HEK293T (cell line): ENCODE data around the gene NUP58.

Experiments
- CTCF ChIA-PET: fragments of 350-600 bp; formaldehyde crosslinking; extraction: SDS; loops from one replicate; lab custom pipeline; 2021; ENCODE audit warnings: antibody characterized with exemption, inconsistent platforms; lab: Yijun Ruan, JAX
- POLR2A ChIA-PET: fragments of 350-600 bp; formaldehyde crosslinking; extraction: SDS; loops from one replicate; lab custom pipeline; 2020; ENCODE audit warnings: antibody characterized with exemption, inconsistent platforms; lab: Yijun Ruan, JAX
- DNase-seq: peaks from one replicate; pipeline ENCODE4 v3.0.0; 2012; ENCODE audit warnings: mixed read lengths; ENCODE audit errors: extremely low spot score
- ARNT ChIP-seq: fragments of 450-650 bp; IDR thresholded peaks from 2 replicates; pipeline ENCODE4 v1.6.1; 2017; ENCODE audit warnings: mild to moderate bottlenecking
- BHLHE40 ChIP-seq: fragments of 450-650 bp; IDR thresholded peaks from 2 replicates; pipeline ENCODE4 v1.6.1; 2016; ENCODE audit warnings: mild to moderate bottlenecking, moderate library complexity, borderline replicate concordance
- CTBP1 ChIP-seq: fragments of 450-650 bp; IDR thresholded peaks from 2 replicates; pipeline ENCODE4 v1.6.1; 2016; ENCODE audit warnings: borderline replicate concordance
- ELF4 ChIP-seq: fragments of 450-650 bp; IDR thresholded peaks from 2 replicates; pipeline ENCODE4 v1.6.1; 2017; ENCODE audit warnings: antibody characterized with exemption
- FOXA1 ChIP-seq: fragments of 450-650 bp; IDR thresholded peaks from 2 replicates; pipeline ENCODE4 v1.6.1; 2016; ENCODE audit warnings: mild to moderate bottlenecking
- FOXK2 ChIP-seq: fragments of 450-650 bp; IDR thresholded peaks from 2 replicates; pipeline ENCODE4 v1.6.1; 2016; ENCODE audit warnings: mild to moderate bottlenecking
- FOXM1 ChIP-seq: fragments of 450-650 bp; IDR thresholded peaks from 2 replicates; pipeline ENCODE4 v1.6.1; 2017; ENCODE audit warnings: mild to moderate bottlenecking, borderline replicate concordance
- HDGF ChIP-seq: fragments of 450-650 bp; IDR thresholded peaks from 2 replicates; pipeline ENCODE4 v1.6.1; 2017; ENCODE audit warnings: antibody characterized with exemption, borderline replicate concordance
- L3MBTL2 ChIP-seq: fragments of 450-650 bp; conservative IDR thresholded peaks from 2 replicates; pipeline ENCODE4 v1.6.1; 2016; ENCODE audit warnings: mild to moderate bottlenecking
- LEF1 ChIP-seq: fragments of 450-650 bp; IDR thresholded peaks from 2 replicates; pipeline ENCODE4 v1.6.1; 2017; ENCODE audit warnings: mild to moderate bottlenecking, borderline replicate concordance
- NFRKB ChIP-seq: fragments of 450-650 bp; IDR thresholded peaks from 2 replicates; pipeline ENCODE4 v1.6.1; 2016; ENCODE audit warnings: mild to moderate bottlenecking, moderate library complexity
- SP1 ChIP-seq: fragments of 450-650 bp; IDR thresholded peaks from 2 replicates; pipeline ENCODE4 v1.6.1; 2017
- SUZ12 ChIP-seq: fragments of 450-650 bp; IDR thresholded peaks from 2 replicates; pipeline ENCODE4 v1.6.1; 2016; ENCODE audit warnings: mild to moderate bottlenecking
- TARDBP ChIP-seq: fragments of 450-650 bp; IDR thresholded peaks from 2 replicates; pipeline ENCODE4 v1.6.1; 2016
- ZNF384 ChIP-seq: fragments of 450-650 bp; IDR thresholded peaks from 2 replicates; pipeline ENCODE4 v1.6.1; 2016
- TF ChIP-seq, protein P1 (sequence below): fragments of 450-650 bp; IDR thresholded peaks from 2 replicates; pipeline ENCODE4 v1.6.1; 2016

Gene NUP58

DNA sequence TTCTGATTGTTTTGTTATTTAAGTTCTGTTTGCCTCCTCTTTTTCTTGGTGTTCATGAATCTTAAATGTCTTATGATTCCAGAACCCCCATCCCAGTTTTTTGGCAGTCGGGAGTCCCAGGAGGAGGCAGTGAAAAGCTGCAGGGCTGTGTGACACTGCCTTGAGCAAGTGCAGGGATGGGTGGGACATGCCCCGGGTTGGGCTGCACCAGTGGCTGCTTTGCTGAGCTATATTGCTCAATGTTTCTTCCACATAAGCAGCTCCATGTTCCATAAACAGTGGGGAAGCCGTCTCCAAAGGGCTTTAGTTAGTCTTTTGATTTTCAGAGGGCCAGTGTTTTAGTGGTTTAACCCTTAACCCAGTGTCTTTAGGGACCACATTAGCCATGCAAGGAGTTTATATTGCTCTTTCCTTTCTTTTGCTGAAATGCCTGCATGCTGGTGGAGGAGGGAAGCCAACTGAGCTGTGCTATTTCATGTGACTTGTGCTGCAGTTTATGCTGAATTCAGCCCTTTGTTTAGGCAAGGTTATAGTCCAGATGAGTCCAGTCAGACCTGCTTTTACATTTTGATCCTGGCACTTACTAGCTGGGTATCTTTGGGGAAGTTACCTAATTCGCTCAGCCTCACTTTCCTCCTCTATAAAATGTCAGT is 83.5 kb downstream of the NUP58 start:
- CTCF ChIA-PET, result no interaction called here
- DNase-seq, result no peak
- POLR2A ChIA-PET, result no interaction called here
- TF ChIP-seq, protein P1, sequence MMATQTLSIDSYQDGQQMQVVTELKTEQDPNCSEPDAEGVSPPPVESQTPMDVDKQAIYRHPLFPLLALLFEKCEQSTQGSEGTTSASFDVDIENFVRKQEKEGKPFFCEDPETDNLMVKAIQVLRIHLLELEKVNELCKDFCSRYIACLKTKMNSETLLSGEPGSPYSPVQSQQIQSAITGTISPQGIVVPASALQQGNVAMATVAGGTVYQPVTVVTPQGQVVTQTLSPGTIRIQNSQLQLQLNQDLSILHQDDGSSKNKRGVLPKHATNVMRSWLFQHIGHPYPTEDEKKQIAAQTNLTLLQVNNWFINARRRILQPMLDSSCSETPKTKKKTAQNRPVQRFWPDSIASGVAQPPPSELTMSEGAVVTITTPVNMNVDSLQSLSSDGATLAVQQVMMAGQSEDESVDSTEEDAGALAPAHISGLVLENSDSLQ, result no peak
- TF ChIP-seq L3MBTL2 (no peak), SP1 (no peak), FOXA1 (no peak), ARNT (no peak), ZNF384 (no peak), FOXM1 (no peak), CTBP1 (no peak), FOXK2 (no peak), ELF4 (no peak), BHLHE40 (no peak), NFRKB (no peak), SUZ12 (no peak), HDGF (no peak), TARDBP (no peak), LEF1 (no peak)

DNA sequence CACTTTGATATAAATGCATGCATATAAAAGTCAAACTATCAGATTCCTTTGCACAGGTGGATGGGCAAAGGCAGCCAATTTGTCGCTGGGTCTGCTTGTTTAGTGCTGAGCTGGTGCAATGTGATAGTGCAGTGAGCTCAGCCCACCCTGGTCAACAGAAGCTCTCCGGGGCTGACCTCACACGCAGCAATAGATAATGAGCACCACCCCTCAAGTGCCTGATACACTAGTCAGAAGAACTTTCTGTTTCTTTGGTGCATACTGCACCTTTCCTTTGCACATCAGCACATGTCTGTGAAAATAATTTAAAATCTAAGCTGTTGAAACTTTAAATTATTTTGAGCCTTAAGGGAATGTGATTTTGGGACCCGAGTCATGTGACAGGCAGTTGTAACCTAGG is 90.5 kb downstream of the NUP58 start:
- ChIA-PET POLR2A (interaction anchor here (0.8 kb wide), 1 partner anchor 14 kb away, joined by 3 read pairs; no protein-coding TSS in a partner anchor), CTCF (interaction anchor here (0.6 to 3.1 kb wide), 4 partner anchors 9 to 371 kb away, joined by 3 to 11 read pairs (median 6); no protein-coding TSS in a partner anchor)
- no peak for DNase-seq
- TF ChIP-seq, protein P1, result no peak
- TF ChIP-seq L3MBTL2 (no peak), LEF1 (no peak), NFRKB (no peak), SP1 (no peak), FOXM1 (no peak), FOXK2 (no peak)
